Activated CD8-positive, alpha-beta memory T cell treated with anti-CD3 and anti-CD28 coated beads for 36 hours (primary cell): ENCODE measurements around the gene UQCC5. TPM values are rescaled to one million over a fixed set of nuclear protein-coding genes. Genes with fewer than 3 reads are reported as not detected.

Experiments used
- CTCF ChIA-PET: fragments of 350-600 bp; sonication (Branson Sonifier 250); formaldehyde crosslinking; loops from one replicate; lab custom pipeline; 2021; ENCODE audit warnings: antibody characterized with exemption; lab: Charles Lee
- POLR2A ChIA-PET: fragments of 350-600 bp; sonication (Branson Sonifier 250); formaldehyde crosslinking; loops from one replicate; lab custom pipeline; 2021; ENCODE audit warnings: antibody characterized with exemption; lab: Charles Lee
- total RNA-seq, 2 experiments: library from RNA; stranded (reverse); gene quantifications; one replicate each; pipeline ENCODE4 v1.2.3, GENCODE V29; 2021

The UQCC5 gene
- total RNA-seq, 2 experiments from 2014 or later: 18.6 to 21.6 TPM

DNA sequence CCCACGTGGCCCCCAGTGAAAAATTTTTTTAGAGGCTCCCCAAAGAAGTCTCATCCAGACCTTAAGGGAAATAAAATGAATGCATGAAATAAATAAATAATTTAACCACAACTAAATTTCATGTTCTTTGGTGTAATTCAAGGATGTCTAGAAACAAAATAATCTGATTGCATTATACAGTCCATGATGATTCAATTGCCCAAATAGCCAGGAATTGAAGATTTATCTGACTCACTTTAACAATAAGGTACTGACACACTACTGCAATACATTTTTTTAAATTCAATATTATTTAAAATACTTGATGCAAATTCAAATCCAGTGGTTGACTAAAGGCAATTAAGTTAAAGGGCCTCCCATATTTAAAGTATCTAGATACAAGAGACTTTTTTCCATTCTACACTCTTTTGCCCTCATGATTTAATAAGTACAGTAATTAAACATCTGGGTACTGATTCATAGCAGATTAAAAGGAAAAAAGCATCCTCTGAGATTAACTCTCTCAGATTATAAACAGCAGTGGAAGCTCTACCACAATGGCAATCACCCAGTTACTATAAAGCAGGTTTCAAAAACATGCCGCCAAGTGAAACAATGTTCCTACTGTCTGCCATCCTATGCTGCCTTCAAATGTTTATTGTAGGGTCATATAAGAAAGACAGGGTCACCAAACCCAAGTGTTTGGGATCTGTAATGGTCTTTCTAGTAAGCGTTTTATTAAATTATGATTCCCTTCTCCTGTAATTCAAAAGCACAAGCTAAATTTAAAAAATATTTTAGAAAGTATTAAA, 9.9 kb downstream of the UQCC5 start:
- POLR2A ChIA-PET: no interaction called here
- CTCF ChIA-PET: no interaction called here

DNA sequence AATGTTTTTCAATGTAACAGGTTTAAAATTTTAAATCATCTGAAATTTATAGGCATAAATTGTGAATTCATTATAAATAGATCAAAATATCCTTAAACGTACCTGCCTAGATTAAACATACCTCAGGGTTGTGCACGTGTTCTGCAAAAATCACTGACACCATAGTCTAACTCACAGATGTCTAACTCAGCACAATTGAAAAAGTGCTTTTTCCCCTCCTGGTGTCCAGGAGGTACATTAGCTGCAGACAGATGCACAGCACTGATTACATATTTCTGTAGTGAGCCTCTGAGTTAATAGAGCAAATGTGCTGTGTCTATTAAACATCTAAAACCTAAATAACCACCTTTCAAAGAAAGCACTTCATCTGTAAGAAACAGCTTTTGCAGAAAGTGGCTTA, 10.7 kb downstream of the UQCC5 start:
- POLR2A ChIA-PET: no interaction called here
- CTCF ChIA-PET: no interaction called here

DNA sequence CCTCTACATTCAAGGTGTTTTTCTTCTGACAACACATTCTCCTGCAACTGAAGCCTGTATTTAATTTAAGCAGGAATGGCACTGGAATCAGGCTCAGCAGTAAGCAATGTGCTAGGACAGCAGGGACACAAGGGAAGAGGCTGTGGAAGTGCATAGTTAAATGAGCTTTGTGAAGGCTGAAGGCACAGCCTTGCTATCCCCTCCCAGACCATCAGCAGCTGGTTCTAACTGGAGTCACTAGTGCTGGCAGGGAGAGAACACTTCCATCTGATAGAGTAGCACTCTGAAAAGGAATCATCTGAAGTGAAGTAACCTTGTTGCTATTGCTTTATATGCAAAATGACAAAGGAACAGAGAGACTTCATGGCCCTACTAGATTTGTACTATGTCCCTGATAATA, 14.7 kb downstream of the UQCC5 start:
- POLR2A ChIA-PET: no interaction called here
- CTCF ChIA-PET: no interaction called here

DNA sequence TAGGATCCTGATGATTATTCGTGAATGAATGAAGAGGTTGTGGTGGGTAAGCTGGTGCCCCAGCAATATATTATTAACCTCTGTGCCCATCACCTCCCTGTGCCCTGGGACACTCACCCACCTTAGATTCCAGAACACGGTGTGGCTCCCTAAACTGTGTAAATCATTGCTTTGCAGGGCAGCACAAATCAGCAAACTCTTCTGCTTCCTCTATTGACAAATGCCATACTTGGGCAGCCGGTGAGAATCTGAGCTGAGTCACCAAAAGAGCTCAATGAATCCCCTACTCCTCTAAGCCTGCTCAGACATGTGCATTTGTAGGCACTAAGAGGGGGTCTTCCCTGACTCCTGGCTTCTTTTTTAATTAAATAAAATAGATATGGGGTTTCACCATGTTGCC, 15.7 kb downstream of the UQCC5 start:
- ChIA-PET POLR2A (no interaction called here), CTCF (interaction anchor here (1.2 kb wide), 1 partner anchor 13 kb away, joined by 3 read pairs; no protein-coding TSS in a partner anchor)

DNA sequence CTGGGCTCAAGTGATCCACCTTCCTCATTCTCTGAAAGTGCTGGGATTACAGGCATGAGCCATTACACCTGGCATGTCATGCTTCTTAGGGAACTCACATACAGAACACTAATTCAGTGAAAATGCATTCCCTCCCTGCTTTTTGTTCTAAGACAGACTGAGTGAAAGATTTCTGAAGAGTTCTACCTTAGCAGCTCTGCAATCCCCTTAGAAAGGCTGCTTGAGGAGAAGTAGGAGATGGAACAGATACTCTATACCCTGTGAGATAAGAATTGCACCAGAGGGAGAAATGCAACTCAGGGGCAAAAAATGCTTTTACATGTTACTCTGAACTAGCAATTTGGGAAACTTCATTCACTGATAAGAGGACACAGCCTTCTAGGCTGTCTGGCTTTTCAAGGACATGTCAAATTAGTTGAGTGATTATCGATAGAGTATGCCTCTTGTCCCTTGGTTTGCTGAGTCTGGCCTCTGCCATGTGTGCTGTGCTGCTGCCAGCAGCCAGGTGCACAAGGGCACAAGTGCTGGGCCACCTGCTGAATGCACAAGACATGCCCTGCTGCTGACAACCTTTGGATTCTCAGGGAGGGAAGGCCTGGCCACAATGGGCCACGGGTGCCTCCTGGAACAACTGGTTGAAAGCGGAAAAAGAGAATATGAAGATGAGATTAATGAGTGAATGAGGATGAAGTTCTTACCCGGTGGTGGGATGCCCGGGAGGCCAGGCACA, 17.8 kb downstream of the UQCC5 start:
- ChIA-PET POLR2A (no interaction called here), CTCF (interaction anchor here (0.7 kb wide), 1 partner anchor 72 kb away, joined by 4 read pairs; no protein-coding TSS in a partner anchor)

DNA sequence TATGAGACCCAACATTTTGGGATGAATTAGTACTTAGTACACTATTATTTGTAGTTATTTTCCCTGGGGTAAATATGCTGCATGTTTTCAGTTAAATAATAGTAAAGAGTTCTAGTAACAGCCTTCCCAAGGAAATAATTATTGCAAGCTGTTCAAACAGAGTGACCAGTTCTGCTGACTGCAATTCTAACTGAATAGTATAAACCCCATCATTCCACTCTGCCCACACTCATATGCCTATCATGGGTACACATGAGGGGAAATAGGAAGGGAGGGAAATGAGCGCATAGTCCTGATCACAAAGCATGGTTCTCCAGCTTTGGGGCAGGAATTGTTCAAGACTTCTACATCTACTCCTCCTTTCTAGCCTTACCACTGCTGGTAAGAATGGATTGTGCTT, 18.7 kb downstream of the UQCC5 start:
- ChIA-PET POLR2A (no interaction called here), CTCF (interaction anchor here (0.6 kb wide), 2 partner anchors 28 to 45 kb away, joined by 3 to 6 read pairs; no protein-coding TSS in a partner anchor)

DNA sequence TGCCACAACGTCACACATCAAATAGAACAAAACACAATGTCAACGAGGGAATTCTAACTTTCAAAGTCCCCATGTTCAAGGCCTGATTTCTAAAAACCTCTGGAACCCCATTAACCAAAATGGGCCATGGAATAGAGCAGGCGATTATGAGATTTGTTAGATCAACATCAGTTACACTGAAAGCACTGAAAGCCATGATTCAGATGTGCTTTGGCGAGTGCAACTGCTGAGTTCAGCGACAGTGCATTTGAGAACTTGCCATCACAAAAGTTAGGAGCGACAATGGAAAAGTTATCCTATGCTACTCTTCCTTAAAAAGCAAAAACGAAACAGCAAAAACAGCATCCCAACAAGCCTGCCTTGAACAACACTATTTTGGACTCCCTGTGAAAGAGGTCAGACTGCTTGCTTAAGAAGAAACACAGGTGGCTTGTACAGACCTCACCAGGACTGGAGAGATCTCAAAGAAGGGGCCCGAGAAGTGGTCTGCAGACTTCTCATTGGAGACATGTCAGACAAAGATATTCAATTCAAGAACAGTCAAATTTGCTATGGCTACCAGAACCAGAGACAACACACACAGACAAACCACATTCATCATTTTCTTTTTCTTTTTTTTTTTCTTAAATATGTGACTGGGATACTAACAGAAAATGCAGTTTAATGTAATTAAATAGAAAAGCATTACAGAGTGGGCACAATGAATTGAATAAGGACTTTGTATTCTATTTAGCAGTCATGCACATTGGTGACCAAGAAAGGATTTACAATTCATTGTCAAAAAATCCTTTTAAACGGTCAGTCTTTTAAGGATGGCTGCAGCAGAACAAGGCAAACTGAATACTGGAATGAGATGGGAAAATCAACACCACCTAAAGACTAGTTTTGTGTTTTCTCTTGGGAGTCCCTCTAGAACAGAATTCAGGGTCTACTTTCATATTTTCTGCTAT, 20.9 kb downstream of the UQCC5 start:
- ChIA-PET CTCF (no interaction called here), POLR2A (interaction anchor here (1.0 kb wide), 1 partner anchor 21 kb away, joined by 3 read pairs; the partner anchor contains the start of gene UQCC5)

DNA sequence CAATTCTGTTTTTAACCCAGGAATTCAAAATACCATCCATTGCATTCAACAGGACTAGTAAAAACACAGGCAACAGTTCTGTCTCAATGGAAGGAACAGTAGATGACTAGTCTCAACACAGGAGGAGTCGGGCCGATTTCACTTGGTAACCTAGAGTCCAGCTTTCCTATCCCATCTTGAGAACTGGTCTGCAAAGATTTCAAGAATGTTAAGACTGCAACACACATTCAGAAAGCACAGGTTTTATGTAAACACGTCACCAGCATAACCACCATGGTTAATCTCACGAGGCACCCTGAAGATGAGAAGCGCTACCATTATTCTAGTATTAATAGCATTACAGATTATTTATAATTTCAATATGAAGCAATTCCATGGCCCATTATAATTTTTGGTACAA, 22.0 kb downstream of the UQCC5 start:
- POLR2A ChIA-PET: no interaction called here
- CTCF ChIA-PET: no interaction called here

DNA sequence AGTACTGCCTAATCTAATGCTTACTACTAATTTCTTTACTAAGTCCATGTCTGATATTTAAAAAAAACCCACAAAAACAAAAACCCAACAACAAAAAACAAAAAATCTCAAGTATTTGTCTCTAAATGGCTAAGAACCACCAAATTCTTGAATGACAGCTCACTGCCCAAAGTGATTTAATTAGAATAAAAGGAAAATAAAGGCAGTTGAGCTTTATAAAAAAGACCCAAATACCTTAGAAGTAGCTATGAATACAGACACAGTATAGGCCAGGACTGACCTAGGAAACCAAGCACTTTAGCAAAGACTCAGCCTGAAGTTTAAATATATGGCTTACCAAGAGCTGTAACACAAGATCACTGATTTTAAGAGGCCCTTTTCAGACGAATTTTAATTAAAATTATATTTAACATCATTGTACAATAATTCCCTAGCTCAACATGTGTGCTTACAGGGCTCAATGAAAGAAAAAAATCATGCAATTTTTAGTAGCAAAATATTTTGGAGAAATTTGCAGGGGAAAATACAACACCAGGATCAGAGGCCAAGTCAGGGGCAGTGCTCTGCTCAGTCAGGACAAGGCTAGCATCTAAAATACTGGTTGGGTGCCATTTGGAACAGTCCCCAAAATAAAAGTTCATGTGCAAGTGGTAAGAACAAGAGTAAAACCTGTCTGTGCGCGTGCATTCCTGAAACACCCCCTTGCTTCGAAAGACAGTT, 24.8 kb downstream of the UQCC5 start:
- CTCF ChIA-PET: no interaction called here
- POLR2A ChIA-PET: no interaction called here

DNA sequence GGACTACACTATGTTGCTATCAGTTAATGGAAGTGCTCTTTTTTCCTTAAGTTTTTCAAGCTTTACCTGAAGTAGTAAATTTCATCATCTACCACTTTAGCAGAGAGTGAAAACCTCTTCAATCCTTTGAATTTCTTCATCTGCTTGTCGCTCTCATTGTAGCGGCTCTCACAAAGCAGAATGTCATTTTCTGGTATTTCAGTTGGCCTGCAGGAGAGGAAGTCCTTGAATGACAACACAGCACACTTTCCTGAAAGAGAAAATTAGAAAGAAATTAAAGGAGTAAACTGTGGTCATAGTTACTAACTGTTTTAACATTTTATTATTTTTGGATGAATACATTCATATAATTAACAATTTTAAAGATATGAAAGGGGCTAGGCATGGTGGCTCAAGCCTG, 27.6 kb downstream of the UQCC5 start:
- ChIA-PET POLR2A (no interaction called here), CTCF (no interaction called here)

DNA sequence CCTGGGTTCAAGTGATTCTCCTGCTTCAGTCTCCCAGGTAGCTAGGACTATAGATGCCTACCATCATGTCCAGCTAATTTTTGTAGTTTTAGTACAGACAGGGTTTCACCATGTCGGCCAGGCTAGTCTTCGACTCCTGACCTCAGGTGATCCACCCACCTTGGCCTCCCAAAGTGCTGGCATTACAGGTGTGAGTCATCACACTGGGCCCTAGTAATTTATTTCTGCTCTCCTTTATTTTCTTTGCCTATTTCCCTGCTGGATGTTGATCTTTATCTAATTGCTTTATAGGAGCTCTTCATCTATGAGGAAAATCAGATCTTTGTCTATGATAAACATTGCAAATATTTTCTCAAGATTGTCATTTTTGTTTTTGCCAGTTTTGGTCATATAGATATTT, 31.7 kb downstream of the UQCC5 start:
- CTCF ChIA-PET: interaction anchor here (0.7 kb wide), 1 partner anchor 238 kb away, joined by 4 read pairs; no protein-coding TSS in a partner anchor
- POLR2A ChIA-PET: no interaction called here

DNA sequence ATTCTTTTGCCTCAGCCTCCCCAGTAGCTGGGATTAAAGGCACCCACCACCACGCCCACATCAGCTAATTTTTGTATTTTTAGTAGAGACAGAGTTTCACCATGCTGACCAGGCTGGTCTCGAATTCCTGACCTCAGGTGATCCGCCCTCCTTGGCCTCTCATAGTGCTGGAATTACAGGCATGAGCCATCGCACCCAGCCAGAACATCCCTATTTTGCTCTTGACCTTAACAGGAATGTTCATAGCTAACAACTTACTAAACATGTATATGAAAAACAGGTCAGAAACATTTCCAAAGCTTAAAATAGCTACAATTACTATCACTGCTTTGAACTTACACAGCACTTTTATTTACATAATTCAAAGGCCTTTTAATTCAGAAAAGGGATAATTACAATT, 33.7 kb downstream of the UQCC5 start:
- POLR2A ChIA-PET: no interaction called here
- CTCF ChIA-PET: interaction anchor here (0.6 kb wide), 1 partner anchor 364 kb away, joined by 4 read pairs; no protein-coding TSS in a partner anchor

DNA sequence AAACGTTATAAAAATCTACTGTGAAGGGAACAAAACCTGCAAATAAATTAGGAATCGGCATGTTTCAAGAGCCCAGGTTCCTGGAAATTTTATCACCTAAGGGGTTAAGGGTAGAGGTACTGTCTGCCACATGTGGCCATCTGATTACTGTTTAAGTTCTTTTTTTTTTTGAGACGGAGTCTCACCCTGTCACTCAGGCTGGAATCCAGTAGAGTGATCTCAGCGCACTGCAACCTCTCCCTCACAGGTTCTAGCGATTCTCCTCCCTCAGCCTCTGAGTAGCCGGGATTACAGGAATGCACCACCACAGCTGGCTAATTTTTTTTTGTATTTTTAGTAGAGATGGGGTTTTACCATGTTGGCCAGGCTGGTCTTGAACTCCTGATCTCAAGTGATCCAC, 35.8 kb downstream of the UQCC5 start:
- CTCF ChIA-PET: no interaction called here
- POLR2A ChIA-PET: no interaction called here

DNA sequence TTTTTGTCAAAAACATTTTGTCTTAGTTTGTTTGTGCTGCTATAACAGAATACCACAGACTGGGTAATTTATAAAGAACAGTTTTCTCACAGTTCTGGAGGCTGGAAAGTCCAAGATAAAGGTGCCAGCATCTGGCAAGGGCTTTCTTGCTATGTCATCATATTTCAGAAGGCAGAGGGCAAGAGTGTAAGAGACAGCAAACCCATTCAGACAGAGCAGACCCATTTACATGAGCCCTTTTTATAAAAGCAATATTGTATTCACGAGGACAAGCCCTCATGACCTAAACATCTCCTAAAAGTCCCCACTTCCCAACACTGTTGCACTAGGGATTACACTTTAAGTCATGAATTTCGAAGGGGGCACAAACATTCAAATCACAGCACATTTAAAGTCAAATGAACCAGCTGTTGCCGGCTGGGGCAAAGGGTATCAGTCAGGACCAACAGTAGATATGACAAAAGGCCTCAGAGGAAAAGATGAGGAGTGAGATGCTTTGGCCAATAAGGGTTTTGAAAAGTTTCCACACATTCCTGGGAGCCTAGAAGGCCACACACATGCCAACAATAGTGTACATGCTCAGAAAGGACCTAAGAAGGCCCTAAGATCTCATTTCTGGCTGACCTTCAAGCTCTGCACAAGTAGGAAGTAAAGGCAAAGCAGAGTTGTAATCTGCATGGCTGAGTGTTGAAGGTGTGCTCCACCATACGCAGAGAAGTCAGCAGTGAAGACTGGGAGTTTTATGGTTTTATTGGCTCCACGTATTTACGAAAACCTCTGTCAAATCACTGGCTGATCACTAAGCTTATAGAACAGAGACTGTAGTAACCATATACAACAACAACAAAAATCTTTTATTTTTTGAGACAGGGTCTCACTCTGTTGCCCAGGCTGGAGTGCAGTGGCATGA, 37.9 kb downstream of the UQCC5 start:
- POLR2A ChIA-PET: no interaction called here
- CTCF ChIA-PET: no interaction called here
